Measurements from ENCODE around the gene RNFT1. TPM values are rescaled to one million over a fixed set of nuclear protein-coding genes. Genes with fewer than 3 reads are reported as not detected.

Gene RNFT1
- total RNA-seq, result 10.8 and 14.9 TPM in 2 replicates

GRCh38 chr17:59964482-59965328 lies at the start of gene RNFT1:
Gene RNFT1 (minus strand): TSS chr17:59964740. CDS start chr17:59964663, 77 bp downstream.

Other genes starting within 250 kb of the RNFT1 start
- gene TUBD1, start 71.8 kb downstream of the RNFT1 start, total RNA-seq, result 7.4 and 12.3 TPM in 2 replicates
- gene RPS6KB1, start 71.6 kb downstream of the RNFT1 start, total RNA-seq, result 18.3 and 28.5 TPM in 2 replicates
- 4.7 and 8.1 TPM in 2 replicates for gene HEATR6, start 114.2 kb upstream of the RNFT1 start, total RNA-seq
- gene CA4, start 185.2 kb upstream of the RNFT1 start, total RNA-seq, result 0.65 and 1.0 TPM in 2 replicates

Data from bladder microvascular endothelial cell (primary cell).